NCI-H2081 treated with DMSO at 0.1 percent for 48 hours (cell line): ENCODE results near the gene CYCS.
"Not testable (repeated sequence)": the region's sequence is repeated elsewhere in the genome, so short reads cannot be mapped to it uniquely, and the experiment has no call there.

ENCODE experiments used
- DNase-seq: peaks from one replicate; lab custom pipeline; 2025; lab: John Stamatoyannopoulos, UW

CYCS gene

DNA sequence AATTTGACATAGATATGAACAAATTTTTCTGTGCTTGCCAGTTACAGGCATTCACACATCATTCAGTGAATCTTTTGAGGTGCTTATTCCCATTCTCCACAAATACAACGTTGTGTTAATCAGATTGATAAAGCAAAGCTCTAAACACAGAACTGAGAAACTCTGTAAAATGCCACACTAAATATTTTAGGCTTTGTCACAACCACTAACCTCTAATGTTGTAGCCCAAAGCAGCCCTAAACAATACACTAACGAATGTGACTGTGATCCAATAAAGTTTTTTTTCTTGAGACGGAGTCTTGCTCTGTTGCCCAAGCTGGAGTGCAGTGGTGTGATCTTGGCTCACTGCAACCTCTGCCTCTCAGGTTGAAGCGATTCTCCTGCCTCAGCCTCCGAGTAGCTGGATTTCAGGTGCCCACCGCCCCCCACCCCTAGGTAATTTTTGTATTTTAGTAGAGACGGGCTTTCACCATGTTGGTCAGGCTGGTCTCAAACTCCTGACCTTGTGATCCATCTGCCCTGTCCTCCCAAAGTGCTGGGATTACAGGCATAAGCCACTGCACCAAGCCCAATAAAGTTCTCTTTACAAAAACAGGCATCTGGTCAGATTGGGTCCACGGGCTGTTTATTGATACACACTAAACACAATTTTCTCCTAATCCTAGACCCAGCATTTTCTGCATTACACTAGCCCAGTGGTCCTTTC lies 6.9 kb downstream of the CYCS start:
- no peak for DNase-seq

DNA sequence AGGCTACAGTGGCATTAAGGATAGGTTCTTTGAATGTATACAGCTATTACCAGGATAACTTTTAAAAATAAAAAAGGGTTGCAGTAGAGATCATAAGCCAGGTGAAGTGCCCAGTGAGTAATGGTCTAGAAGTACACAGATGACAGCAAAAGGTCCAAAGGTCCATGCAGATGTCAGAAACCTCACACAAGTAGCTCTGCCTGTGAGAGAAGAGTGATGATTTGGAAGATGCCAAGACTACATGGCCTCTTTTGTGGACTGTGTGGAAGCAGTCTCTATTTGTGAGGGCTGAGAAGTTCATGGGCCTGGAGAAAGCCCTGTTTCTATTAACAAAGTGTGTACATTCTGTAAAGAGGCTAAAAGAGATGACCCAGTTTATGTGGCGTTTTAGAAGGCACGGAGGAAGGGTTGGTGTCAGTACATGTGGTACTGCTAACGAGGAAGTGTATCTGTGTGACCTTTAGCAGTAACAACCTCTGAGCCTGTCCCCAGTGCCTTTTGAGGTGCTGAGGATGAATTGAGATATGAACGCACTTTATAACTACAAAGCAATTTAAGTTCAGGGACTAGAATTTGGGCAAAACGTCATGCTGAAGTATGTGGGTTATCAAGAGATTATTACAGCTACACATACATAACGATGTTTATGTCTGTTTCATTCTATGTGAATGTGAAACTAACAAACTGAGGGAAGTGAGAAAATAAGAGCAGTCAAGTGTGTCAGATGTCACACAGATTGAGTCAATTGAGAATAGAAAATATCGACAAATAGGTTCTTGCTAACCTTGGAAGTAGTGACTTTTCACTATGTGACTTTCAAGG lies 7.6 kb downstream of the CYCS start:
- DNase-seq = no peak

DNA sequence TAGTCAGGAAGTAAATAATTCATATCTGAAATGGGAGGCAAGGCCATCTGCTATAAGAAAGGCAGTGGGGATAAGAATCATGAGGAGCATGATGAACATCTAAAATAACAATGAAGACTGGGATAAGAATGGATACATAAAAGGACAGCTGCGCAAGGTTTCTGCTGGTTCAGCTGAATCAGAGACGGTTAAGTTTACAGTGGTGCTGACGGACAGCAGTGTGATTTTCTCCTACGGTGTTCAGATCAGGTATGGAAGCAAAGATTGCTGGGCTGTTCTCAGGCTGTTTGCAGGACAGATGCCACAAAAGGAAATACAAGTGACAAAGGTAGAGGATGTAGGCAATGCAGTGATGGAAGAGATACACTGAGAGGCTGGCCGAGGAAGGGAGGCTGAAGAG lies 8.4 kb downstream of the CYCS start:
- DNase-seq = no peak

DNA sequence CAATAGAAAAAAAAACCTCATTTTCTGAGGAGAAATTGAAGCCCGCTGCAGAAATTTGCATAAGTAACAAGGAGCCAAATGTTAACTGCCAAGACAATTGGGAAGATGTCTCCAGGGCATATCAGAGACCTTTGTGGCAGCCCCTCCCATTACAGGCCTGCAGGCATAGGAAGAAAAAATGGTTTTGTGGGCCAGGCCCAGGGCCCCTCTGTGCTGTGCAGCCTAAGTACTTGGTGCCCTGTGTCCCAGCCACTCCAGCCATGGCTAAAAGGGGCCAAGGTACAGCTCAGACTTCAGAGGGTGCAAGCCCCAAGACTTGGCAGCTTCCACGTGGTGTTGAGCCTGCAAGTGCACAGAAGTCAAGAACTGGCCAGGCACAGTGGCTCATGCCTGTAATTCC lies 14.5 kb downstream of the CYCS start:
- not testable (repeated sequence) for DNase-seq

DNA sequence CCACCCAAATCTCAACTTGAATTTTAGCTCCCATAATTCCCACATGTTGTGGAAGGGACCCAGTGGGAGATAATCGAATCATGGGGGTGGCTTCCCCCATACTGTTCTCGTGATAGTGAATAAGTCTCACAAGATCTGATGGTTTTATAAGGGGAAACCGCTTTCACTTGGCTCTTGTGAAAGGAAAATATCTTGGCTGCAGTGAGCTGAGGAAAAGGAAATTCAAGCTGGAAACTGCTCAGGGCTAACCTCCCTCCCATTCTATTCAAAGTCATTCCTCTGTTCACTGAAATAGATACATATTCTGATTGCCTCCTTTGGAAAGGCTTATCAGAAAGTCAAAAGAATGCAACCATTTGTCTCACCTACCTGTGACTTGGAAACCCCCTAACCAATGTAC lies 15.8 kb downstream of the CYCS start:
- no peak for DNase-seq

DNA sequence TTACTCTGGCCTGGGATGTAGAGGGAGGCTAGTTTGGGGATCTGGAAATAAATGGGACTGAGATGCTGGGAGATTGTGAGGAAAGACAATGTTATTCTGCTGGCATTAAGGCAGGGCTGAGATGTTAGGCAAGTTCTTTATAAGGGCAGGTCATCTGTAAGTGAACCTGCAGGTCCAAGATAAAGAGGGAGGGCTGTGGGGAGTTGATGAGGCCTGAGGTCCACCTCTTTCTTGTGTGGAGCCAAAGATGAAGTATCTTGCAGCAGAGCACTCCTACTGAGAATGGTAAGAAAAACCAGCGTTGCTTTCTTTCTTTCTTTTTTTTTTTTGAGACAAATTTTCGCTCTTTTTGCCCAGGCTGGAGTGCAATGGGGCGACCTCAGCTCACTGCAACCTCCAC lies 19.1 kb downstream of the CYCS start:
- DNase-seq = no peak

DNA sequence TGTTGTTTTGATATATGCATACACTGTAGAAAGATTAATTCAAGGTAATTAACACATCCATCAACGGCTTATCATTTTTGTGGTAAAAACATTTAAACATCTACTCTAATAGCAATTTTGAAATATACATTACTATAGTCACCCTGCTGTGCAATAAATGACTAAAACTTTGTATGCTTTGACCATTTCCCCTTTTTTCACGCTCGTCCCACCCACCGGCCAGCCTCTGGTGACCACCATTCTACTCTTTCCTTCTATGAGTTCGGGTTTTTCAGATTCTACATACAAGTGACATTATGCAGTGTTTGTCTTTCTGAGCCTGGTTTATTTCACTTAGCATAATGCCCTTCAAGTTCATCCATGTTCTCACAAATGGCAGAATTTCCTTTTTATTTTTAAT lies 21.3 kb downstream of the CYCS start:
- no peak for DNase-seq

DNA sequence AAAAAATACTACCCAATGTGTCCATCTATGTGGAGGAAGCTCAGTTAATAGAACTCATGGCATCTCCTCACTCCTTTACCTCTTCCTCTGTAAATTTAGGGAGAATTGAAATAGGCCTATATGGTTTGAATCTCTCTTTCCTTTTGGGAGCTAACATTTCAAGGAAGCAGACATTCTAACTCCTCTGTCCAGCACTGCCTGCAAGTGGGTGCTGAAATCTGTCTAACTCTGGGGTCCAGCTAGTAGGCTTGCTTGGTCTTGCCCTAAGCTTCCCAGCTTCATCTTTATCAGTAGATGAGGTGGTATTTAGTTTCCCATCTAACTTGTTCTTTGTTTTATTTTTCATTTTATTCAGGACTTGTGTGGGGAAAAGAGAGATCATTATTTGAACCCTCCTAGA lies 23.2 kb downstream of the CYCS start:
- DNase-seq = no peak

DNA sequence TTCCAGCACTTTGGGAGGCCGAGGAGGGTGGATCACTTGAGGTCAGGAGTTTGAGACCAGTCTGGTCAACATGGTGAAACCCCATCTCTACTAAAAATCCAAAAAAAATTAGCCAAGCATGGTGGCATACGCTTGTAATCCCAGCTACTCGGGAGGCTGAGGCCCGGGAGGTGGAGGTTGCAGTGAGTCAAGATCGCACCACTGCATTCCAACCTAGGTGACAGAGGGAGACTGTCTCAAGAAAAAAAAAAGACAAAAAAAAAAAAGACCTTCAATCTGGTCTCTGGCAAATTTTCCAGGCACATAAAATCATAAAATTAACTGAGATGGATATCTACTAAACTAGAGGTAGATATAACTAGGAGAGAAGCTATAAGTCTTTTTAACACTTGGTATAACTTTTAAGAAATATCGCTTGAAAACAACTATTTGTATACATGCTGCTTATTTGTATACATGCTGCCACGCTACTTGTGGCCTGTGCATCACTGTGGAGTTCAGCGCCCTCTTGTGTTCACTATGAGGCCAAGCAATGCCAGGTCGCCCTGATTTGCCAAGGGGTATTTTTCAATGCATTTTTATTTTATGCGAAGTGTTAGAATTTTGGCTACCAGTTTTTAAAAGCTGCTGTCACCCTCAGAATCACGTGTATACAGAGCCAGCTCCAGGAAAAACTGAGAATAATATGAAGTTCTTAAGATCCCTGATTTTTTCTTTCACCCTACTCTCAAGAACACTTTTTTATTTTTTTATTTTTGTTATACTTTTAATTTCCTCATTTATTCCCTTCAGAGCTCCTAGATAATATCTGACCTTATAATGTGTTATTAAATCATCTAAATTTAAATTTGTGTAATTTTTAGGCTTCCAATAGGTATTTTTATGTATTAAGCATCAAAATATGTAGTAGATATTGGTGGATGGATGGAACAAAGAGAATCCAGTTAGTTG lies 26.7 kb downstream of the CYCS start:
- DNase-seq = no peak

DNA sequence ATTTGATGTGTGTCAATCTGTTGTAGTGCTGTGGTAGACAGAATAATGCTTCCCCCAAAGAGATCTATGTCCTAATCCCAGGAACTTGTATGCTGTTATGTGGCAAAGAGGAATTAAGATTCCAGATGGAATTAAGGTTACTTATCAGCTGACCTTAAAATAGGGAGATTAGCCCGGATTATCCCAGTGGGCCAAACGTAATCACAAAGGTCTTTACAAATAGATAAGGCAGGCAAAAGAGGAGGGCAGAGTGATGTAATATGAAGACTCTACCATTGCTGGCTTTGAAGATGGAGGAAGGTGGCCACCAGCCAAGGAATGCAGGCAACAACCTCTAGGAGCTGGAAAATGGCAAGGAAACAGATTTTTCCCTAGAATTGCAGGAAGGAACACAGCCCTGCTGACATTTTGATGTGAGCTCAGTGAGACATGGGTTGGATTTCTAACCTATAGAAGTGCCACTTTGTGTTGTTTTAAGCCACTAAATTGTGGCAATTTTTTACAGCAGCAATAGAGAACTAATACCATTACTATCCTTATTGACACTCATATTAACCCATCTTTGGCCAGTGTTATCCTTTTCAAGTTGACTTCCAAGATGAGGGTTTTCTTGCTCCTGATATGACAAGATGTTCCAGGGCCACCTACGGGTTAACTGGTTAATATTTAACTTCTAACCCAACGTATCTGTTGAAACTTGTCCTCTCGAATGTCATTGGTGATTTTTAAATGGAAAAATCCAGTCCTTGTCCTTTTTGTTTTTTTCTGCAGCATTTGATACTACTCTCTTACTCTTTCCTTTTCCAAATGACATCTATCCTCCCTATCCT lies 29.3 kb downstream of the CYCS start:
- DNase-seq = no peak

DNA sequence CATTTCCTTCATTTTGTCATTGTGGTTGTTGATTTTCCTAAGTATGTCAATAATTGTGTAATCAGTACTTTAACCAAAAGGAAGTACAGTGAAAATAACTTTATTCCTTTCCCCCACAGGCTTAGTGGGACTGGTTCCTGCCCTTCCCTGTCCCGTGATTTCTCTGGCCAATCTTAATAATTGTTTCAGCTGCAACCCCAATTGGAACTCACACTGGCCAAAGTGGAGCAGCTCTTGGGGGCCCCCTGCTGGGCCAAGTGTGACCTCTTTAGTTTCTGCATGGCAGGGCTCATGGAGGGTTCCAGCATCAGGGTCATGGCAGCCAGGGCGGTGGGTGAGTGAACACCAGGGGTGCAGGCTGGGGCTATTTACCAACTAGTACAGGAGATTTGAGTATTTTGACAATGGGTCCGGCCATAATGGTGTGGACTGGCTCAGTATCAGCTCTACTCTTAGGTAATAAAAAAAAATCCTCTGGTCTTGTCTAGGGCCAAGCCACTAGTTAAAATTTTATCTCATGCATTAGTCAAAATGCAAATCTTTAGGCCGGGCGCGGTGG lies 31.7 kb downstream of the CYCS start:
- DNase-seq = peak; percentile 25

DNA sequence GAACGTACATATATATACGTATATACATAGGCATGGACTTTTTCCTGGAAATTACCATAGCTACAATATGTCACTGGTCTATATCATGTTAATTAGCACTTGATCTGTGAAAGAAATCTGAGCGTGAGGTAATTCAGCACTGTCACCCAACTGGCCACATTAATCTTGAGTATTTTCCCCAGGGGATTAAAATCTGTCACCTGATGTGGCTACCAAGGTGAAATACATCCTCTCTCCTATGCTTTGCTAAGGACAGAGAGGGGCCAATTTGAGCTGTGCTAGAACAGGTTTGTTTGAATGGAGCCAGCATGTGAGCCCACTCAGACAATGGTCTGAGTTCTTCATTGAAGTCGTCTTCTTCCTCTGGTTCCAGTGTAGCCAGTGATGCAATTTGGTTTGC lies 33.3 kb downstream of the CYCS start:
- no peak for DNase-seq

DNA sequence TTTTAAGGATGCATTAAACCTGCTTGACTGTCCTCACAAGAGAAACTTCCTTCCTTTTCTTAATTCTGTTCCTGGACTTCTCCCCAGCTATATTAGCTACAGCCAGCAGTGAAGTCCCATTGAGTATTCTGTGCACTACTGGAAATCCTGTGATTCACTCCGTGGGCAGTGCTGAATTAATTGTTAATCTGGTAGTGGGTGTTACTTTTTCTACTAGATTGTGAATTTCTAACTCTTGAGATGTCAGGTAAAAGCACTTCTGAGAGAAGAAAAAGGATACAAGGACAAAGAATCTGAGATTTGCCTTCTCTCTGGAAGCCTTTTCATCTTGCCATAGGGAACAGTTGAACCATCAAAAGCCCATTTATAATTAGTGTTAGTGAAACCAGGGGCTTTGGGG lies 33.9 kb downstream of the CYCS start:
- no peak for DNase-seq

DNA sequence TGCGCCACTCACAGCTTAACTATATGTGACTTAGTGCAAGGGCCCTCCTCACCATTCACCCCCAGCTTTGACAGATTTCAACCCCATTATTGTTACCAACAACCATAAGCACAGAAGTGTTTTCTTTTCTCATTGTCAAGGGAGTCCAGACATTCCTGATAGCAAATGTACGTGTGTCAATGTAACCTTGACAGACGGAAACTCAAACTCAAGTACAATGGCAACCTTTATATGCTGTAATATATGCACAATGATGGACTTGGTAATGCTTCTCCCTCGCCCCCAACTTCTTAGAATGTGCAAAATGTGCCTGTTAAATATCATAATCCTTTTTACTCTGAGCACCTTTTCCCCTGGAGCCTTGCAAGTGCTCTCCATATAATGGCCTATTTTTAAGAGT lies 34.7 kb downstream of the CYCS start:
- DNase-seq = no peak

DNA sequence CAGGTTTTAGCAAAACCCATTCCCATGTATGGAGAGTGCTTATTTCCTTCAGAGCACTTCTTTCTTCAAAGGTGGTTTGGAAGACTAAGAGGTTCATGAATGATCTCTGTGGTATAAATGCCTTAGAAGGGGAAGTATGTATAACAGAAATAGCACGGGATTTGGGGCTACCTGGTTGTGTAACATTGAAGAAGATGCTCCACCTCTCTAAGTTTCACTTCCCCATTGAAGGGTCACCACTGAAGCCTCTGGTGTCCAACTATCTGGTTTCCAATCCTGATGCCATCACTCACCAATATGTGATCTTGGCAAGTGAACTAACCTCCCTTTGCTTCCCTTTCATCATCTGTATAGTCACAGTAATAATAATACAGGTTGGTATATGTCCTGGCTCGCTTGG lies 37.2 kb downstream of the CYCS start:
- DNase-seq = no peak

DNA sequence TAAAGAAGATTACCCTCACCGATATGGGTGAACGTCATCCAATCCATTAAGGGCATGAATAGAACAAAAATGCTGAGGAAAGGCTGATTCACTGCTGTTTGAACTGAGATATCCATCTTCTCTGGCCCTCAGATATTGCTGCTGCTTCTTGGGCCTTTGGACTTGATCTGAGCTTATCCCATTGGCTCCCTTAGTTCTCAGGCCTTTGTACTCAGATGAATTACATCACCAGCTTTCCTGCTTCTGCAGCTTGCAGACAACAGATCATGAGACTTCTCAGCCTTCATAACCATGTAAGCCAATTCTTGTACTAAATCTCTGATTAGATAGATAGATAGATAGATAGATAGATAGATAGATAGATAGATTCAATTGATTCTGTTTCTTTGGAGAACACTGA lies 40.2 kb downstream of the CYCS start:
- DNase-seq = no peak

DNA sequence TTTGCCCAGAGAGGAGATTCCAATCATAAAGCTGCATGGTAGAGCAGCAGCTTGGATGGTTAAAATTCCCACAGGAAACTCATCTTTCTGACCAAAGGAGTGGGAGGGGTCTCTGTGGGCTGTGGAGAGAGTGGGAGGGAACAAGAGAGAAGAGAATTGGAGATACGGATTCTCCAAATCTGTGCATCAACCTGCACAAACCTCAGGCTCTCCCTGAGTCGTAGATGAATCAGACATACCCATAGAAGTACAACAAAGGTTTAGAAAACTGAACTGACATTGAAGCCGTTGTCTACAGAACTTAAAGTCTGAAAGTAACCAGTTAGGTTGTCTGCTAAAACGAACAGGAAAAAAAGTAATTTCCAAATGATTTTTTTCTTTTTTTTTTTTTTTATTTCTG lies 41.9 kb downstream of the CYCS start:
- no peak for DNase-seq

DNA sequence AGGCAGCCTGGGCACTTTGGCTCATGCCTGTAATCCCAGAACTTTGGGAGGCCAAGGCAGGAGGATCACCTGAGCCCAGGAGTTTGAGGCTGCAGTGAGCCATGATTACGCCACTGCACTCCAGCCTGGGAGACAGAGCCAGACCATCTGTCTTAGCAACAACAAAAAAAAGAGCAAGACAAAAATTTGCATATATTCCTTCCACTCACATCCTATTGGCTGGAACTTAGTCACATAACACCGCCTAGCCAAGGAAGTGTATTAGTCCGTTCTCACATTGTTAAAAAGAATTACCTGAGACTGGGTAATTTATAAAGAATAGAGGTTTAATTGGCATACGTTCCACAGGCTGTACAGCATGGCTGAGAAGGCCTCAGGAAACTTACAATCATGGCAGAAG lies 43.0 kb downstream of the CYCS start:
- DNase-seq = not testable (repeated sequence)

DNA sequence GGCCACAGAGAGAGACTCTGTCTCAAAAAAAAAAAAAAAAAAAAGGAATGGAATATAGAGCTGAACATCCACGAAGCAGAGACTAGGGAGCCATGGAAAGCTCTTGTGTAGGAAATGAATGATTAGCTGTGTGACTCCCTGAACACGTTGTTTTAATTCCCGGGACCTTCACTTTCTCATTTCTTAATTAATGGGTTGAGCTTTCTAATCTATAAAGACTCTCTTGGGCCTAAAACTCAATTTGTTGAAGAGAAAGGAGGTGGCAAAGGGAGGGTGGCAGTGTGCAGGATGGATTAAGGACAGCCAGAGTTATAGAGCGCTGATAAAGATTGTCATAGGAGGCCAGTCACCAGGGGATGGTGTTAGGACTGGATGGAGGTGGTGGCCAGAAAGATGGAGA lies 48.0 kb downstream of the CYCS start:
- DNase-seq = no peak

DNA sequence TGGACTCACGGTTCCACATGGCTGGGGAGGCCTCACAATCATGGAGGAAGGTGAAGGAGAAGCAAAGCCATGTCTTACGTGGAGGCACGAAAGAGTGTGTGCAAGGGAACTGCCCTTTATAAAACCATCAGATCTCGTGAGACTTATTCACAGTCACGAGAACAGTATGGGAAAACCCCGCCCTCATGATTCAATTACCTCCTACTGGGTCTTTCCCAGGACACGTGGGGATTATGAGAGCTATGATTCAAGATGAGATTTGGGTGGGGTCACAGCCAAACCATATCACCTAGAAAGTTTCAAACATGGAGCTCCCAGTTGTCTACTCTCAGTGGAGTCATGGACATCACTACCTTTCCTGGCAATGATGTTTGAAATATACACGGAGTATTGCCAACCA lies 49.6 kb downstream of the CYCS start:
- DNase-seq = no peak

DNA sequence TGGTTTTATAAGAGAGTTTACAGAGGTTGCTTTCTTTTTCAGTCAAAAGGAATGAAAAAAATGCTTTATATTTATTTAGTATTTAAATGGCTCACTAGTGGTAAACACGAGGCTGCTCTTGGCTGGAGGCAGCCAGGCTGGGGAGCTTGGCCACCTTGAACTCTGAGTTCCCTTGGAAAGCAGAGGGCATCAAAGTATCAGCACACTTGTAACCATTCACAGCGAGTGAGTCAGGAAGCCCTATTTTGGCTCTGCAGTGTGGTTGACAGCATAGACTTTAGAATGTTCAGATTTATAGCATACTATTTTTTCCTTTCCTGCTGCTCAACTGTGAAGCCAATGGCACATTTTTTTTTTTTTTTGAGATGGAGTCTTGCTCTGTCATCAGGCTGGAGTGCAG lies 51.6 kb downstream of the CYCS start:
- no peak for DNase-seq
